NCI-H510A treated with DMSO at 0.1 percent for 48 hours (cell line): ENCODE data around the gene CGB5.
"Not testable (repeated sequence)": the region's sequence is repeated elsewhere in the genome, so short reads cannot be mapped to it uniquely, and the experiment has no call there.

Source experiments
- DNase-seq: peaks from one replicate; lab custom pipeline; 2025; lab: John Stamatoyannopoulos, UW

The CGB5 gene

DNA sequence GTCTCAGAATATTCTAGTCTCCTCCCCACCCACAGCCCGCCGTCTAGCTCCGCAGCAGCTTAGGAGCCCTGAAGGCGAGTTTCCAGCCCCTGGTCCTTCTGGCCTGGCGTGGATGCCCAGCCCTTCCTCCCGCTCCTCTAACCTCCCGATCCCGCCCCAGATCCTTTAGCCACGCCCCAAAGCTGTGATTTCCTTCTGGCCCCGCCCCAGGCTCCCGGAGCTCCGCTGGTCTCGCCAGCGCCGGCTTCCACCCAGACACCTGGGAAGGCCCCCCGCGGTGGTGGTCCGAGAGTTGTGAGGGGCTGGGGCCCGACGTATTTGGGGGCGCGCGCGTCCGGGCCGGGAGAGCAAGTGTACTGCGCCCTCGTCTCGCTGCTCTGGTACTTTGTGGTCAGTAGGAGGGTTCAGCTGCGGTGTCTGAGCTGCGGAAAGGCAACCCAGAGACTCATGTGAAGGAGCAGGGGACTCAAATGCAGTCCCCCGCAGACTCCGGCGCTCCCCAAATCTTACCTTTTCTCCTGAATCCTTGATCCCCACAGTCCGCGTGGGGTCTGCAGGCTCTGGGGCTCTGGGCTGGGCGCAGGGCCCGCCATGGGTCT, 14.1 kb downstream of the CGB5 start, which contains the start of gene CGB7:
TSS of gene CGB7 (minus strand) at position 114 of the 599 bp plus-strand sequence. CDS start 2,374 bp downstream, outside the sequence.
- DNase-seq: peak; percentile 11

DNA sequence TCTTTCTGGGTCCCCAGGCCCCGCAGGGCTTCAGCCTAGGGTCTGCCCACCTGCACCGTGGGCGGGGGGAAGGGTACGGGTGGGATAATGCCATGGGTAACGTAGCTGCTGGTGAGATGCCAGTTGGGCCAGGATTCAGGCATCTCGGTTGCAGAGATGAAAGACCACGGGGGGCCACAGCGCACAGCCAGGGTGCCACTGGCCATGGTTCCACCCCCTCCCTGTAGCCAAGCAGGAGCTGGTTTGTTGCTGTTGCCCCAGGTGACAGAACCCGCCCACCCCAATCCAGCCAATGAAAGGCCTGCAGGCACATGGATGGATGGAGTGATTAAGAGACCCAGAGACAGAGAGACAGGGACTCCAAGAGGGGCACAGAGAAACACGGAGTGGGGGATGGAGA, 14.9 kb downstream of the CGB5 start:
- DNase-seq: no peak

- DNase-seq: no peak
These were observed 15.4 kb downstream of the CGB5 start for GRCh38 chr19:49059053-49059452.

DNA sequence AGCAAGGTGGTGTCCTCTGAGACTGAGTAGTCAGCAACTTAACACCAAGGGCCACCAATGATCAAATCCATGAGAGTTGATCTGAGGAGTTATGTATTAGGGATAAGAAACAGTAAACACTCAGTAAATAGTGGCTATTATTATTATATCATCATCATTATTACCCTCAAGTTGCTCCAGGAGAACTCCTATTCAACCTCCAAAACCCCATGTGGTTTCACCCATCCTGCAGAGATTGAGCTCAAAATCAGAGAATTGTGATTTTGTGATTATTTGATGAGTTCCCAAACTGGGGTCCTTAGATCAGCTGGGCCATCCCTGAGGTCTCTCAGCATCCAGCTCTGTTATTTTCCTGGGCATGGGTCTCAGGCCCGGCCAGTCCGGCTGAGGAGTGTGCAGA, 17.4 kb downstream of the CGB5 start:
- DNase-seq: no peak

DNA sequence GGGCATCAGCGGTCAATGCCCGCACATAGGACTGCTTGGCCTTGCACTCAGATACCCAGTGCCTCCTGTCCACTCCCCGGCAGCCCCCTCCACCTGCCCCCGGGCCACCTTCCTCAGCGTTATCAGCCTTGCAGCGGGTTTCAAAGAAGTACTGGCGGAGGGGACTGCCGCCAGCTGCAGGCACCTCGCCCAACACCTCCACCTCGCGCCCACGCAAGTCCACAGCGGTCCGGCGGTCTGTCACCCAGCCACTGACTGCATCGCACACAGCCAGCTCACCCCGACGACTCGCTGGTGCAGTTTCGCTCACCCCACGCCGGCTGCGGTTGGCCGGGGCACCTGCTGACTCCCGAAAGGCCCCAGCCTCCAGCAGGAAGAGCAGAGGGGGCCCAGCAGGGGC, 17.8 kb downstream of the CGB5 start:
- DNase-seq: no peak

DNA sequence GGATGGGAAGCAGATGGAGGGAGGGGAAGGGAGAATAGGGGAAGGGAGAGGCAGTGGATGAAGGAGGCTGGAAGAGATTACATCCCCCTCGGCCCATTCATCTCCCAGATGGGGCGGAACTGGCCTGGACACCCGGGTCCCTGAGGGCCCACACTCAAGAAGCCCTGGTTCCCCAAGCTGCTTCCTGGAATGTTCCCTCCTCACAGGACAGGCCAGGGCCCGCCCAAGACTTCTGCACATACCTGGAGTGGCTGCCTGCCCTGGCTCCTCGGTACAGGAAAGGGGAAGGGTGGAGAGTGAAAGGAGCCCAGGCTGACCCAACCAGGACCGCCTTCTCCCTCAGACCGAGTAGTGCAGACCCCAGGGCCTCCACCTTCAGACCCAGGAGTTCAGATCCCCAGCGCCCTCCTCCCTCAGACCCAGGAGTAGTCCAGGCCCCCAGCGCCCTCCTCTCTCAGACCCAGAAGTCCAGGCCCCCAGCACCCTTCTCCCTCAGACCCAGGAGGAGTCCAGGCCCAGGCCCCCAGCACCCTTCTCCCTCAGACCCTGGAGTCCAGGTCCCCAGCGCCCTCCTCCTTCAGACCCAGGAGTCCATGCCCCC, 20.5 kb downstream of the CGB5 start:
- DNase-seq: no peak

GRCh38 chr19:49064768-49065611, 21.3 kb downstream of the CGB5 start, which contains the start of gene NTF4:
Gene NTF4, minus strand, starts transcription at chr19:49064818. Its CDS starts 2,821 bp downstream, at chr19:49061997.
- peak; percentile 9 for DNase-seq

- no peak for DNase-seq
These were observed 22.4 kb downstream of the CGB5 start for GRCh38 chr19:49065905-49066512.

DNA sequence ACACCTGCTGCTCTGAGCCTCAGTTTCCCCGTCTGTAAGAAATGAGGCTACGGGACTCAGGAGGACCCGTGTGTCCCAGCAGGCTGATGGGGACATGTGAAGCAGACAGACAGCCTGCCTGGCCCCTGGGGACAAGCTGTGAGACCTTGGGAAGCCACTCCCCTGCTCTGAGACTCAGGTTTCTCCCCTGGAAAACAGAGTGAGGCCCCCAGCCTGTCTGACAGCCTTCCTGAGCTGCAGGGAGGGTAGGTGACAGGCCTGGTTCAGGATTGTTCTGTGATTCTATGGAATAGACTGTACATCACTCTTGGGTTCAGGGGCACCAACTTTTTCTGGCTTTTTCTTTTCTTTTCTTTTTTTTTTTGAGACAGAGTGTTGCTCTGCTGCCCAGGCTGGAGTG, 23.9 kb downstream of the CGB5 start:
- no peak for DNase-seq

- no peak for DNase-seq
These were observed 25.4 kb downstream of the CGB5 start for GRCh38 chr19:49069026-49069425.

GRCh38 chr19:49070416-49070815, 26.8 kb downstream of the CGB5 start:
- DNase-seq: no peak

- no peak for DNase-seq
These were observed 28.4 kb downstream of the CGB5 start for GRCh38 chr19:49071860-49072547.

DNA sequence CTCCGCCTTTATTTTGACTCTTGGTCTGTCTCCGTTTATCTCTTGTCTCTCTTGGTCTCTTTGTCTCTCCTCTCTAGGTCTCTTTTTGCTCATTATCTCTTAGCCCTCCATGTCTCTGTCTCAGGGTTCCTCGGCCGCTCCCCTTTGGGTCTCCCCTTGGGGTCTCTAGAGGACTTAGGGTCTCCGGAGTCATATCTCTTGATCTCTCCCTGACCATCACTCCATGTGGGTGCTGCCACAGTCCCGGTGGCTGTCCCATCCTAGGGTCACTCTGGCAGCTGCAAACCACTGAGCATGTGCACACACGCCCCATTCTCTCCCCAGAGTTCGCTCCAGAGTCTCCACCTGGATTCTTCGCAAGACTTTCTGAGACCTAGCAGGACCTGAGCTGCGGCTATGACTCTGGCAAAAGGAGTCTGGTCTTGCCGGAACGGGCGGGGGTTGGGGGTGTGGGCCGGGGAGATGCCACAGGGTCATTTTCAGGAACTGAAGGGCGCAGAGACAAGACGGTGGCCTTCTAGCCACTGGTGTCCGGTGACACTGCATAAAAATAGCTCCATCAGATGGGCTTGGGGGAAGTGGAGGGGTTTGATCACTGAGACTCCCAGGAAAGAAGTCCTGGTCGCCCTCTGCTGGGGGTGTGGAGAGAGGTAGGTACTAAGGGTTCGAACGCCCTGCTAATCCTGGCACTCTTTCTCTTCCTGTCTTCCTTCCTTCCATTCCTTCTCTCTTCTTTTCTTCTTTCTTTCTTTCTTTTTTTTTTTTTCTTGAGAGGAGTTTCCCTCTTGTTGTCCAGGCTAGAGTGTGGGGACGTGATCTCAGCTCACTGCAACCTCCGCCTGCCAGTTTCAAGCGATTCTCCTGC, 30.1 kb downstream of the CGB5 start:
- DNase-seq: peak; percentile 17

DNA sequence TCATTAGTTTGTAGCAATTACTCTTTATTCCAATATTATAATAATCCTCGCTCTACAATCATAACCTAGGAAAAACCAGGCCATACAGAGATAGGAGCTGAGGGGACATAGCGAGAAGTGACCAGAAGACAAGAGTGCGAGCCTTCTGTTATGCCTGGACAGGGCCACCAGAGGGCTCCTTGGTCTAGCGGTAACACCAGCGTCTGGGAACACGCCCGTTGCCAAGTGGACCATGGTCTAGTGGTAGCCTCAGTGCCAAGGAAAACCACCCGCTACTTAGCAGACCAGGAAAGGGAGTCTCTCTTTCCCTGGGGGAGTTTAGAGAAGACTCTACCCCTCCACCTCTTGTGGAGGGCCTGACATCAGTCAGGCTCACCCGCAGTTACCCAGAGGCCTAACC, 31.2 kb downstream of the CGB5 start:
- DNase-seq: not testable (repeated sequence)

- no peak for DNase-seq
These were observed 36.7 kb downstream of the CGB5 start for GRCh38 chr19:49080392-49080791.

GRCh38 chr19:49081273-49081672, 37.6 kb downstream of the CGB5 start:
- DNase-seq: no peak

- no peak for DNase-seq
These were observed 40.8 kb downstream of the CGB5 start for GRCh38 chr19:49084206-49085019.

GRCh38 chr19:49085020-49085867, 41.6 kb downstream of the CGB5 start, which contains the start of gene SNRNP70:
Gene SNRNP70, plus strand, starts transcription at chr19:49085451. Its CDS starts 964 bp downstream, at chr19:49086415.
- DNase-seq: peak; percentile 98

GRCh38 chr19:49085868-49086232, 42.2 kb downstream of the CGB5 start:
- DNase-seq: no peak
